Glutamatergic neuron (in vitro differentiated cells): ENCODE measurements around the gene KCNH1. TPM values are rescaled to one million over a fixed set of nuclear protein-coding genes. Genes with fewer than 3 reads are reported as not detected.

Source experiments
- DNase-seq: peaks from one replicate; pipeline ENCODE4 v3.0.0; 2022
- H3K27ac Mint-ChIP-seq: one replicate; pipeline ENCODE4 v1.8.0; 2020; ENCODE audit warnings: mild to moderate bottlenecking, mixed read lengths, inconsistent platforms; ENCODE audit not compliant: unreplicated experiment
- H3K27me3 Mint-ChIP-seq: one replicate; pipeline ENCODE4 v1.8.0; 2020; ENCODE audit warnings: mild to moderate bottlenecking, moderate library complexity, mixed read lengths, inconsistent platforms; ENCODE audit not compliant: unreplicated experiment
- H3K36me3 Mint-ChIP-seq: one replicate; pipeline ENCODE4 v1.8.0; 2020; ENCODE audit warnings: mild to moderate bottlenecking, mixed read lengths, inconsistent platforms; ENCODE audit not compliant: unreplicated experiment
- H3K4me1 Mint-ChIP-seq: one replicate; pipeline ENCODE4 v1.8.0; 2020; ENCODE audit warnings: mild to moderate bottlenecking, low read depth, mixed read lengths, inconsistent platforms; ENCODE audit not compliant: unreplicated experiment
- H3K4me3 Mint-ChIP-seq: one replicate; pipeline ENCODE4 v1.8.0; 2020; ENCODE audit warnings: mild to moderate bottlenecking, mixed read lengths, inconsistent platforms; ENCODE audit not compliant: unreplicated experiment
- H3K9me3 Mint-ChIP-seq: one replicate; pipeline ENCODE4 v1.8.0; 2020; ENCODE audit warnings: mild to moderate bottlenecking, moderate library complexity, mixed read lengths, inconsistent platforms; ENCODE audit not compliant: unreplicated experiment
- total RNA-seq: library from RNA; stranded (reverse); fragmentation: NEBNext Ultra II Directional; extraction: Animal tissue kit (Norgen Biotek cat#: 25700); gene quantifications from one replicate; pipeline ENCODE4 v1.2.1, GENCODE V29; 2021; ENCODE audit not compliant: unreplicated experiment
- TF ChIP-seq, protein P1 (sequence below): fragments of 200-600 bp; sonication (generic); IDR thresholded peaks from one replicate; pipeline ENCODE4 v1.5.0; 2021; ENCODE audit not compliant: partially characterized antibody, unreplicated experiment

Gene KCNH1
- total RNA-seq, 1 donor from 2014 or later, result 7.8 TPM

- Mint-ChIP-seq H3K27me3 (peaks cover 4% of the 10 kb centered on the region), H3K4me3 (no peak overlapping the region), H3K9me3 (peaks cover 2% of the 10 kb centered on the region), H3K4me1 (no peaks in the 10 kb centered on the region), H3K27ac (no peak overlapping the region), H3K36me3 (peaks cover 8% of the 10 kb centered on the region)
- DNase-seq, result no peak
- TF ChIP-seq, protein P1, sequence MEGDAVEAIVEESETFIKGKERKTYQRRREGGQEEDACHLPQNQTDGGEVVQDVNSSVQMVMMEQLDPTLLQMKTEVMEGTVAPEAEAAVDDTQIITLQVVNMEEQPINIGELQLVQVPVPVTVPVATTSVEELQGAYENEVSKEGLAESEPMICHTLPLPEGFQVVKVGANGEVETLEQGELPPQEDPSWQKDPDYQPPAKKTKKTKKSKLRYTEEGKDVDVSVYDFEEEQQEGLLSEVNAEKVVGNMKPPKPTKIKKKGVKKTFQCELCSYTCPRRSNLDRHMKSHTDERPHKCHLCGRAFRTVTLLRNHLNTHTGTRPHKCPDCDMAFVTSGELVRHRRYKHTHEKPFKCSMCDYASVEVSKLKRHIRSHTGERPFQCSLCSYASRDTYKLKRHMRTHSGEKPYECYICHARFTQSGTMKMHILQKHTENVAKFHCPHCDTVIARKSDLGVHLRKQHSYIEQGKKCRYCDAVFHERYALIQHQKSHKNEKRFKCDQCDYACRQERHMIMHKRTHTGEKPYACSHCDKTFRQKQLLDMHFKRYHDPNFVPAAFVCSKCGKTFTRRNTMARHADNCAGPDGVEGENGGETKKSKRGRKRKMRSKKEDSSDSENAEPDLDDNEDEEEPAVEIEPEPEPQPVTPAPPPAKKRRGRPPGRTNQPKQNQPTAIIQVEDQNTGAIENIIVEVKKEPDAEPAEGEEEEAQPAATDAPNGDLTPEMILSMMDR, result no peak
Measured at GRCh38 chr1:211158866-211159265, 24.9 kb upstream of the KCNH1 start.

GRCh38 chr1:211155040-211155439 is 21.1 kb upstream of the KCNH1 start:
- no peak for DNase-seq
- H3K27ac Mint-ChIP-seq, result no peak overlapping the region
- peaks cover 8% of the 10 kb centered on the region for H3K36me3 Mint-ChIP-seq
- peaks cover 2% of the 10 kb centered on the region for H3K27me3 Mint-ChIP-seq
- no peak overlapping the region for H3K4me3 Mint-ChIP-seq
- H3K4me1 Mint-ChIP-seq, result no peaks in the 10 kb centered on the region
- TF ChIP-seq, protein P1, result no peak
- H3K9me3 Mint-ChIP-seq, result peaks cover 2% of the 10 kb centered on the region

- DNase-seq, result no peak
- H3K9me3 Mint-ChIP-seq, result peaks cover 2% of the 10 kb centered on the region
Measured at GRCh38 chr1:211153932-211154331, 20.0 kb upstream of the KCNH1 start.

GRCh38 chr1:211148366-211148765 is 14.4 kb upstream of the KCNH1 start:
- H3K4me1 Mint-ChIP-seq, result no peaks in the 10 kb centered on the region
- no peaks in the 10 kb centered on the region for H3K36me3 Mint-ChIP-seq
- no peaks in the 10 kb centered on the region for H3K9me3 Mint-ChIP-seq
- no peak overlapping the region for H3K4me3 Mint-ChIP-seq
- no peak for DNase-seq
- H3K27ac Mint-ChIP-seq, result no peak overlapping the region
- TF ChIP-seq, protein P1, result no peak
- no peaks in the 10 kb centered on the region for H3K27me3 Mint-ChIP-seq

More at GRCh38 chr1:211153932-211154331, 20.0 kb upstream of the KCNH1 start:
- Mint-ChIP-seq H3K27ac (no peak overlapping the region), H3K4me3 (no peak overlapping the region), H3K36me3 (peaks cover 8% of the 10 kb centered on the region), H3K4me1 (no peaks in the 10 kb centered on the region), H3K27me3 (peaks cover 2% of the 10 kb centered on the region)
- TF ChIP-seq, protein P1, result no peak

DNA sequence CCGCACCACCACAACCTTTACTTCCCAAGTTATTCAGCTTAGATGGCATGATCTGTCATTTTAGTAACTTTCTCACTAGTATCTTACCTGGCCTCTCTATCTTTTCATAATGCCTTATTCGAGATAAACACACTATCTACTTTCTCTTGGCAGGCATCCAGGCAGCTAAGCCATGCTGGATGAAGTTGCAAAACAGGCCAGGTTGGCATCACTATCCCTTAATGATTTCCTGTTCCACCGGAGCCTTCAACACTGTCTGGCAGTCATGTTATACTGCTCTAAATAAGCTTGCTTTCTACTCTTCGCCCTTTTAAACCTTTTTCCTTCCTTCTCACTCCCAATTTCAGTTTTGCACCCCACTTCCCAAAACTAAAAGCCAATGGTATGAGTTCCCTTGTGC is 12.0 kb upstream of the KCNH1 start:
- DNase-seq, result no peak
- H3K36me3 Mint-ChIP-seq, result no peaks in the 10 kb centered on the region
- no peak overlapping the region for H3K27ac Mint-ChIP-seq
- H3K4me3 Mint-ChIP-seq, result no peak overlapping the region
- TF ChIP-seq, protein P1, result no peak
- no peaks in the 10 kb centered on the region for H3K9me3 Mint-ChIP-seq
- no peaks in the 10 kb centered on the region for H3K4me1 Mint-ChIP-seq
- H3K27me3 Mint-ChIP-seq, result no peaks in the 10 kb centered on the region
